ENCODE results near the gene MRPL19. TPM values are rescaled to one million over a fixed set of nuclear protein-coding genes. Genes with fewer than 3 reads are reported as not detected.
A peak's percentile ranks its signal among the peaks of the same experiment; 100 is the strongest.

Gene MRPL19
- total and polyA plus RNA-seq, 2 of the 13 experiments (the other 11 are each of a cell fraction or from before 2014, with no cell fraction given): 43.2 to 163 TPM

GRCh38 chr2:75646583-75647425, at the start of gene MRPL19 (continued):
- TF ChIP-seq TARDBP (CRISPR knock-in tag; IDR thresholded peaks at IDR 0.05) (peak; percentile 66; the same call in 1 of the 2 replicates), TOE1 (CRISPR knock-in tag; IDR thresholded peaks at IDR 0.05) (peak; percentile 69; the same call in 1 of the 2 replicates), ZNF598 (CRISPR knock-in tag; IDR thresholded peaks at IDR 0.05; ENCODE audit: borderline replicate concordance) (no peak; the same call in none of the 2 replicates), ZBTB3 (CRISPR knock-in tag; IDR thresholded peaks at IDR 0.05; ENCODE audit: borderline replicate concordance, low read depth) (0 out of 2 replicates have a peak, but pooled peaks have one; percentile 76), ZNF350 (CRISPR knock-in tag; IDR thresholded peaks at IDR 0.05; ENCODE audit: borderline replicate concordance, low read depth) (peak; percentile 95), GRHL1 (CRISPR knock-in tag; conservative IDR thresholded peaks at IDR 0.05) (no peak; the same call in 1 of the 2 replicates), SP140L (CRISPR knock-in tag; IDR thresholded peaks at IDR 0.05; ENCODE audit: borderline replicate concordance) (no peak; the same call in none of the 2 replicates), ZNF232 (CRISPR knock-in tag; IDR thresholded peaks at IDR 0.05; ENCODE audit: borderline replicate concordance) (peak; percentile 92; the same call in 1 of the 2 replicates), POLR2AphosphoS2 (IDR thresholded peaks at IDR 0.05; ENCODE audit: low read depth, low read length) (no peak), RAD51 (IDR thresholded peaks at IDR 0.05; ENCODE audit: borderline replicate concordance) (no peak), ZNF782 (CRISPR knock-in tag; IDR thresholded peaks at IDR 0.05; ENCODE audit: borderline replicate concordance) (no peak; the same call in 1 of the 2 replicates), ZNF556 (CRISPR knock-in tag; IDR thresholded peaks at IDR 0.05; ENCODE audit: borderline replicate concordance) (peak; percentile 94), XRCC5 (optimal IDR thresholded peaks at IDR 0.05; ENCODE audit: low read length) (peak; percentile 50), ZNF883 (CRISPR knock-in tag; IDR thresholded peaks at IDR 0.05; ENCODE audit: not compliant biosample characterization) (peak; percentile 91), PHF20 (CRISPR knock-in tag; IDR thresholded peaks at IDR 0.05) (peak; percentile 84), ZNF276 (CRISPR knock-in tag; IDR thresholded peaks at IDR 0.05; ENCODE audit: low read depth) (peak; percentile 57; the same call in 1 of the 2 replicates), MXI1 (IDR thresholded peaks at IDR 0.05; ENCODE audit: borderline replicate concordance, low read depth, low read length) (no peak; the same call in 2 of the 3 replicates), CCDC6 (CRISPR knock-in tag; IDR thresholded peaks at IDR 0.05) (peak; percentile 64; the same call in 1 of the 2 replicates), ZNF607 (CRISPR knock-in tag; IDR thresholded peaks at IDR 0.05; ENCODE audit: borderline replicate concordance) (no peak; the same call in 1 of the 2 replicates)
- TF ChIP-seq, protein P1, sequence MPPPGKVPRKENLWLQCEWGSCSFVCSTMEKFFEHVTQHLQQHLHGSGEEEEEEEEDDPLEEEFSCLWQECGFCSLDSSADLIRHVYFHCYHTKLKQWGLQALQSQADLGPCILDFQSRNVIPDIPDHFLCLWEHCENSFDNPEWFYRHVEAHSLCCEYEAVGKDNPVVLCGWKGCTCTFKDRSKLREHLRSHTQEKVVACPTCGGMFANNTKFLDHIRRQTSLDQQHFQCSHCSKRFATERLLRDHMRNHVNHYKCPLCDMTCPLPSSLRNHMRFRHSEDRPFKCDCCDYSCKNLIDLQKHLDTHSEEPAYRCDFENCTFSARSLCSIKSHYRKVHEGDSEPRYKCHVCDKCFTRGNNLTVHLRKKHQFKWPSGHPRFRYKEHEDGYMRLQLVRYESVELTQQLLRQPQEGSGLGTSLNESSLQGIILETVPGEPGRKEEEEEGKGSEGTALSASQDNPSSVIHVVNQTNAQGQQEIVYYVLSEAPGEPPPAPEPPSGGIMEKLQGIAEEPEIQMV (CRISPR knock-in tag; IDR thresholded peaks at IDR 0.05; ENCODE audit: low read depth): 0 out of 2 replicates have a peak, but pooled peaks have one; percentile 34
- TF ChIP-seq, protein P2, sequence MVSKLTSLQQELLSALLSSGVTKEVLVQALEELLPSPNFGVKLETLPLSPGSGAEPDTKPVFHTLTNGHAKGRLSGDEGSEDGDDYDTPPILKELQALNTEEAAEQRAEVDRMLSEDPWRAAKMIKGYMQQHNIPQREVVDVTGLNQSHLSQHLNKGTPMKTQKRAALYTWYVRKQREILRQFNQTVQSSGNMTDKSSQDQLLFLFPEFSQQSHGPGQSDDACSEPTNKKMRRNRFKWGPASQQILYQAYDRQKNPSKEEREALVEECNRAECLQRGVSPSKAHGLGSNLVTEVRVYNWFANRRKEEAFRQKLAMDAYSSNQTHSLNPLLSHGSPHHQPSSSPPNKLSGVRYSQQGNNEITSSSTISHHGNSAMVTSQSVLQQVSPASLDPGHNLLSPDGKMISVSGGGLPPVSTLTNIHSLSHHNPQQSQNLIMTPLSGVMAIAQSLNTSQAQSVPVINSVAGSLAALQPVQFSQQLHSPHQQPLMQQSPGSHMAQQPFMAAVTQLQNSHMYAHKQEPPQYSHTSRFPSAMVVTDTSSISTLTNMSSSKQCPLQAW (CRISPR knock-in tag; IDR thresholded peaks at IDR 0.05): no peak; the same call in 1 of the 2 replicates

Data from HepG2 (cell line).